A549 treated with DMSO at 1 μM for 4 hours (cell line): ENCODE measurements around the gene CGB7. TPM values are rescaled to one million over a fixed set of nuclear protein-coding genes. Genes with fewer than 3 reads are reported as not detected.

Source experiments
- total RNA-seq: library from RNA; stranded (reverse); fragments of 200-300 nt; extraction: Qiagen RNA extraction; gene quantifications from 5 replicates; pipeline ENCODE4 v1.2.3, GENCODE V29; 2022; ENCODE audit warnings: low read depth

CGB7 gene
- total RNA-seq = 0.35 to 0.92 TPM (median 0.45 TPM) in 5 replicates

GRCh38 chr19:49057636-49058234 lies at the start of gene CGB7:
Gene CGB7, minus strand, starts transcription at chr19:49057749. Its CDS starts 2,374 bp downstream, at chr19:49055375.

GRCh38 chr19:49085020-49085867 lies 27.7 kb upstream of the CGB7 start, which contains the start of gene SNRNP70:
Gene SNRNP70, plus strand, starts transcription at chr19:49085451. Its CDS starts 964 bp downstream, at chr19:49086415.

GRCh38 chr19:49064768-49065611 lies 7.4 kb upstream of the CGB7 start, which contains the start of gene NTF4:
Gene NTF4, minus strand, starts transcription at chr19:49064818. Its CDS starts 2,821 bp downstream, at chr19:49061997.

GRCh38 chr19:49049011-49049410 lies 8.5 kb downstream of the CGB7 start, which contains the start of gene CGB8:
Gene CGB8, minus strand, starts transcription at chr19:49049111. Its CDS starts 372 bp downstream, at chr19:49048739.

GRCh38 chr19:49043548-49043947 lies 14.0 kb downstream of the CGB7 start, which contains the start of gene CGB5:
Gene CGB5, plus strand, starts transcription at chr19:49043848. Its CDS starts 362 bp downstream, at chr19:49044210.

GRCh38 chr19:49036815-49037214 lies 20.7 kb downstream of the CGB7 start, which contains the start of gene CGB1:
Gene CGB1, minus strand, starts transcription at chr19:49036895. Its CDS starts 184 bp downstream, at chr19:49036711.

GRCh38 chr19:49031642-49032301 lies 25.8 kb downstream of the CGB7 start, which contains the start of gene CGB2:
Gene CGB2, plus strand, starts transcription at chr19:49031890. Its CDS starts 206 bp downstream, at chr19:49032096.

GRCh38 chr19:49024233-49024632 lies 33.3 kb downstream of the CGB7 start, which contains the start of gene CGB3:
Gene CGB3, minus strand, starts transcription at chr19:49024333. Its CDS starts 362 bp downstream, at chr19:49023971.

GRCh38 chr19:49017041-49017665 lies 40.4 kb downstream of the CGB7 start, which contains the start of gene LHB:
Gene LHB, minus strand, starts transcription at chr19:49017091. Its CDS starts 10 bp downstream, at chr19:49017081.

Other genes starting within 250 kb of the CGB7 start
- 52.3 to 64.8 TPM (median 56.8 TPM) in 5 replicates for gene BCAT2, start 246.7 kb downstream of the CGB7 start, total RNA-seq
- 12.2 to 15.1 TPM (median 14.1 TPM) in 5 replicates for gene HSD17B14, start 221.3 kb downstream of the CGB7 start, total RNA-seq
- gene PLEKHA4, start 189.1 kb downstream of the CGB7 start, total RNA-seq = 1.7 to 2.7 TPM (median 1.9 TPM) in 5 replicates
- gene PPP1R15A, start 185.3 kb downstream of the CGB7 start, total RNA-seq = 91.5 to 154 TPM (median 107 TPM) in 5 replicates
- not detected in 5 replicates for gene TULP2, start 159.0 kb downstream of the CGB7 start, total RNA-seq
- gene NUCB1, start 157.4 kb downstream of the CGB7 start, total RNA-seq = 190 to 222 TPM (median 195 TPM) in 5 replicates
- 0.91 to 1.8 TPM (median 1.7 TPM) in 5 replicates for gene DHDH, start 124.0 kb downstream of the CGB7 start, total RNA-seq
- 289 to 376 TPM (median 349 TPM) in 5 replicates for gene BAX, start 102.9 kb downstream of the CGB7 start, total RNA-seq
- 18,257 to 24,972 TPM (median 19,327 TPM) in 5 replicates for gene FTL, start 92.4 kb downstream of the CGB7 start, total RNA-seq
- 18.8 to 22.5 TPM (median 20.3 TPM) in 5 replicates for gene GYS1, start 64.4 kb downstream of the CGB7 start, total RNA-seq
- 204 to 252 TPM (median 242 TPM) in 5 replicates for gene RUVBL2, start 63.9 kb downstream of the CGB7 start, total RNA-seq
- not detected in 5 replicates for gene LHB, start 40.7 kb downstream of the CGB7 start, total RNA-seq
- 0.14 to 0.47 TPM (median 0.38 TPM) in 4 of 5 replicates, not detected in the other for gene CGB3, start 33.4 kb downstream of the CGB7 start, total RNA-seq
- 0.22 to 0.41 TPM (median 0.35 TPM) in 3 of 5 replicates, not detected in the others for gene CGB2, start 25.9 kb downstream of the CGB7 start, total RNA-seq
- gene CGB1, start 20.9 kb downstream of the CGB7 start, total RNA-seq = not detected in 5 replicates
- 1.0 to 1.6 TPM (median 1.4 TPM) in 5 replicates for gene CGB5, start 13.9 kb downstream of the CGB7 start, total RNA-seq
- gene CGB8, start 8.6 kb downstream of the CGB7 start, total RNA-seq = 3.5 to 6.0 TPM (median 4.8 TPM) in 5 replicates
- 0.37 to 0.85 TPM (median 0.52 TPM) in 5 replicates for gene NTF4, start 7.1 kb upstream of the CGB7 start, total RNA-seq
- not detected in 5 replicates for gene KCNA7, start 14.9 kb upstream of the CGB7 start, total RNA-seq
- 283 to 359 TPM (median 313 TPM) in 5 replicates for gene SNRNP70, start 27.7 kb upstream of the CGB7 start, total RNA-seq
- gene LIN7B, start 56.6 kb upstream of the CGB7 start, total RNA-seq = 4.9 to 7.1 TPM (median 5.6 TPM) in 5 replicates
- gene C19orf73, start 61.4 kb upstream of the CGB7 start, total RNA-seq = 1.3 to 2.2 TPM (median 2.0 TPM) in 5 replicates
- 6.5 to 8.7 TPM (median 7.2 TPM) in 5 replicates for gene PPFIA3, start 61.8 kb upstream of the CGB7 start, total RNA-seq
- 0.03 TPM in 1 of 5 replicates, not detected in the others for gene HRC, start 97.6 kb upstream of the CGB7 start, total RNA-seq
- gene TRPM4, start 100.0 kb upstream of the CGB7 start, total RNA-seq = 7.3 to 8.9 TPM (median 8.6 TPM) in 5 replicates